ENCODE results near the gene METRN.
"Not testable (repeated sequence)": the region's sequence is repeated elsewhere in the genome, so short reads cannot be mapped to it uniquely, and the experiment has no call there.

The METRN gene

DNA sequence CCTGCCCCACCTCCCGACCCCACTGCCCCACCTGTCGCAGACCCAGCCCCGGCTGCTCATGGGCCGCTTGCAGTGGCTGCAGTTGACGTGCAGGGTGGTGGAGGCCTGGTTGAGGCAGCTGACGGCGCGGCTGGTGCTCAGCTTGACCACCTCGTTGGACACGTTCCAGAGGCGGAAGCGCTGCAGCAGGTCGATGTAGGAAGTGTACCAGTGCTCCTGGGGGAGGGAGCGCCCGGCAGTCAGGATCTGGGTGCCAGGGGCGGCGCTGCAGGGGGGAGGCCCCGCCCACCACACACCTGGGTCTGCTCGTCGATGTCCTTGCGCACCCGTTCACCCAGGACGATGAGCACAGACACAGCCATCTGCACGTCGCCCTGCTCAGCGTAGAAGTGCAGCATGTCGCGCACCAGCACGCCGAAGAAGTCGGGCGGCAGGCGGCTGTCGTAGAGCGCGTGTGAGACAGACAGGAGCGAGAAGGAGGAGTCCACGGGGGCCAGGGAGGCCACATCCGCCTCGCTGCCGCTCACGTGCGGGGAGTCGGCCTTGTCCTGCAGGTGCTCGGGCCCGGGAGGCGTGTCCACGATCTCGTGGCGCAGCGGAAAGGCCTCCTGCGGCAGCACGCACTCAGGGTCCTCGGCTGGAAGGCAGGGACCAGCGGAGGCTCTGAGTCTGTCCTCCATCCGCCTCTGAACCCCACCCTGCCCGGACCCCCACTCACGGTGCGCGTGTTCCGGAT lies 29.8 kb upstream of the METRN start:
- no peak overlapping the region for H3K4me3 ChIP-seq (ENCODE audit: low read depth, low read length)
- in situ Hi-C loops (cut with HindIII; ENCODE audit: low sequenced_read_pairs), result no loop called here
- DNase-seq (ENCODE audit: low read depth), result no peak
- no peak for TF ChIP-seq CTCF (IDR thresholded peaks at IDR 0.05; ENCODE audit: low read depth, low read length, missing control alignments)

DNA sequence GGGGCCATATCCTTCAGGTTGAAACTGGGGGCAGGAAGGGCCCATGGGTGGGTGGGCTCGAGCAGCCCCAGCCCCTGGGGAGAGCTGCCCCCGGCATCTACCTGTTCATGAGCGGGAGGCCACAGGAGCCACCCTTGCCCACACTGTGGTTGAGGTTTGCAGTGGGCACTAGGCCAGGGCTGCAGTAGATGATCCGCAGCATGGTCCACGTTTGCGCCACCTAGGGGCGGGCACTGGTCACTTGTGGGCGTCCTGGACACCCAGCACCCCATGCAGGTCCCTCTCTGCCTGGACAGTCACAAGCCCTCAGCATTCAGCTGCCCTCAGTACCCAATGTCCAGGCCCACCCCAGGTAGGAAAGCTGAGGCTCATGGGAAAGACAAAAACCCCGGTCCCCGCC lies 29.0 kb upstream of the METRN start:
- TF ChIP-seq CTCF (IDR thresholded peaks at IDR 0.05; ENCODE audit: low read depth, low read length, missing control alignments), result peak; percentile 47
- in situ Hi-C loops (cut with HindIII; ENCODE audit: low sequenced_read_pairs), result no loop called here
- H3K4me3 ChIP-seq (ENCODE audit: low read depth, low read length), result no peak overlapping the region
- no peak for DNase-seq (ENCODE audit: low read depth)

DNA sequence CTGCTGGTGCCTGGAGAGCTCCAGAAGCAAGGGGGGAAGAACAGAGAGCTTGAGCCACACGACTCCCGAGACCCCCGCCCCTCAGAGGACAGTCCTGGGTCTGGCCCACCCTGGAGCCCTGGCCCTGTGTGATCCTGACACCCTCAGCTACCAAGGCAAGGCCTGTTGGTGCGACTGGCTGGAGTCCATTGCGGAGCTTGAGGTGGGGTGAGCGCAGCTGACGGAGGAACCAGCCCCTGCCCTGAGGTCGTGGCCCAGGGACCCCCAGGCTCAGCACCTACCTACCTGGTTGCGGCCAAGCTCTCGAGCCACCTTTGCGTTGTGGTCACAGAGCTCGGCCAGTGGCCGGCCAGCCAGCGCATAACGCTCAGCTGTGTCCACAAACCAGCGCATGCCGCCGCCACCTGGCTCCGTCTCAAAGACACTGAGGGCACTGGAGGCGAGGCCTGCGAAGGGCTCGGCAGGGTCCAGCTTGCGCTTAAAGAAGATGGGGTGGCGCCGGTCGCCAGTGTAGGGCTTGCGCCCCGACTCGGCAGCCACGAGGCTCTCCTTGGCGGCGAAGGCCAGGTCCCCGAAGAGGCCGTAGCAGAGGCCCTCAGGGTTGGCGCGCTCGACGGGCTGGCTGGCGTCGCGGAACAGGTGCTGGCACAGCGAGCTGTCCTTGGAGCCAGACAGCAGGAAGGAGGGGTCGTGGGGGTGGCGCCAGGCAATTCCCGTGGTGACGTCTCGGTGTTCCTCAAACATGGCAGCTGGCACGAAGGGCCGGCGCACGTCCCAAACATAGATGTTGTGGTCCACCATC lies 28.3 kb upstream of the METRN start:
- H3K4me3 ChIP-seq (ENCODE audit: low read depth, low read length), result no peak overlapping the region
- TF ChIP-seq CTCF (IDR thresholded peaks at IDR 0.05; ENCODE audit: low read depth, low read length, missing control alignments), result no peak
- in situ Hi-C loops (cut with HindIII; ENCODE audit: low sequenced_read_pairs), result no loop called here
- DNase-seq (ENCODE audit: low read depth), result no peak

DNA sequence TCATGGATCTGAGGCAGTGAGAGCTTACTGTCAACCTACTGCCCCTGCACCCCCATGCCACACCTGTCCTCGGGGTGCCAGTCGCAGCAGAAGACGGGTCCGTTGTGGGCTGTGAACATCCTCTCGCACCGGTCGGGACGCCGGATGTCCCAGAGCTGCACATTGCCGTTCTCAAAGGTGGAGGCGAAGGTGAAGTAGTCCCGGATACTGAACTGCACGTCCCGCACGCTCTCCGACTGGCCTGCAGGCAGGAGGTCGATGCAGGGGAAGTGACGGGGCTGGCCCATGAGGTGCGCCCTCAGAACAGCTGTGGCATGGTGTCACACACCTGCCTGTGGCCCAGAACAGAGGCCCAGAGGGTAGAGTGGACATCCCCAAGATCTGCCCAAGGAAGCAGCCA lies 27.4 kb upstream of the METRN start:
- in situ Hi-C loops (cut with HindIII; ENCODE audit: low sequenced_read_pairs), result no loop called here
- no peak for DNase-seq (ENCODE audit: low read depth)
- H3K4me3 ChIP-seq (ENCODE audit: low read depth, low read length), result no peak overlapping the region

GRCh38 chr16:689175-689897 lies 25.6 kb upstream of the METRN start:
- H3K4me3 ChIP-seq (ENCODE audit: low read depth, low read length), result peak overlapping the region; percentile 87
- no peak for DNase-seq (ENCODE audit: low read depth)
- no peak for TF ChIP-seq CTCF (IDR thresholded peaks at IDR 0.05; ENCODE audit: low read depth, low read length, missing control alignments)
- in situ Hi-C loops (cut with HindIII; ENCODE audit: low sequenced_read_pairs), result no loop called here

More for the DNA sequence above, 27.4 kb upstream of the METRN start:
- no peak for TF ChIP-seq CTCF (IDR thresholded peaks at IDR 0.05; ENCODE audit: low read depth, low read length, missing control alignments)

- in situ Hi-C loops (cut with HindIII; ENCODE audit: low sequenced_read_pairs); DNase-seq (ENCODE audit: low read depth); H3K4me3 ChIP-seq (ENCODE audit: low read depth, low read length): not testable (repeated sequence)
Measured at GRCh38 chr16:691242-691641, 23.7 kb upstream of the METRN start.
